ENCODE data around the gene MRPS27.

The MRPS27 gene

DNA sequence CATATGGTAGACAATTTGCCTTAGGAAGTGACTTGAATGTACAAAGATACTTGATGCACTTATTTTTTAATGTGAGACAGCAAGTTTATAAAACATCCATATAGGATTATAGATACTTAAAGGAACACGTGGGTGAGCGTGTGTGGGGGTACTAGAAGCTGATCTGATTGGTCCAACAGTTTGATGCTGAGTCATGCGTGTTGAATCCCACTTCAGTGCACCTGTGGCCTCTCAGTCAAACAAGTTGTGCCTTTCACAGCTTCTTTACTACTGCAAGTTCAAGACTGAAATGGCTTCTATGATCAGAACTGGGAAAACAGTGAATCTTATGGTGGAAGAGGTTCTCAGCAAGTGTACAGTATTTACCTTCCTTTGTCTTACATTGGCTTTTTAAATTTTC, 113.9 kb downstream of the MRPS27 start:
- DNase-seq (ENCODE audit: low read depth): peak; percentile 5
- no peak overlapping the region for H3K4me3 ChIP-seq (ENCODE audit: low read depth, low read length)

DNA sequence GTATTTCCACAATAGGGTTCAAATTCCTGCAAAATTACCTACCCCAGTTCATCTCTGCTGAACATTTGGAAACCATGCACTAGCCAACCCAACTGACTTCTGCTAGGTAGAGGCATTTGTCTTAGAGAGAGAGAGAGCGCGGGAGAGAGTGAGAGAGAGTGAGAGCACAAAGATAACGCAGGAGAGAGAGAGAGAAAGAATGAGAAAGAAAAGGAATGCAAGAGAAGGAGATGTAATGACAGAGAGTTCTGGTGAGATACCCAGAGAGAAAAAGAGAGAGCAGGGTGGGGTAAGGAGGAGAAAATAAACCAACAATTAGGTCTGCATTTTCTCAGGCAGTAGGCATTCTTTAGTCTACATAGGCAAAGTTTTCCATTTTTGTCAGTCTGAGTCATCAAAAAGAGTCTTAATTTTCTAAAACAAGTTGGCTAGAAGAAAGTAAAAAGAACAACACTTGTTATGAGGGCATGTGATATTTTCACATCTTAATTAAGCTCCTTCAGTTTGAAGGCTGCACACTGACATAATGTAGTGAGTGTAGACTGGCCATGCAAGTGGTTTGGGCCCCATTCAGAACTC, 114.5 kb downstream of the MRPS27 start:
- H3K4me3 ChIP-seq (ENCODE audit: low read depth, low read length): no peak overlapping the region
- no peak for DNase-seq (ENCODE audit: low read depth)
- TF ChIP-seq POLR2A (IDR thresholded peaks at IDR 0.05; ENCODE audit: extremely low read depth, insufficient read length) (no peak), MYC (IDR thresholded peaks at IDR 0.05; ENCODE audit: low read depth, low read length) (no peak)
- TF ChIP-seq, protein P1, sequence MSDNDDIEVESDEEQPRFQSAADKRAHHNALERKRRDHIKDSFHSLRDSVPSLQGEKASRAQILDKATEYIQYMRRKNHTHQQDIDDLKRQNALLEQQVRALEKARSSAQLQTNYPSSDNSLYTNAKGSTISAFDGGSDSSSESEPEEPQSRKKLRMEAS (IDR thresholded peaks at IDR 0.05; ENCODE audit: low read depth, low read length): no peak
- TF ChIP-seq, protein P2, sequence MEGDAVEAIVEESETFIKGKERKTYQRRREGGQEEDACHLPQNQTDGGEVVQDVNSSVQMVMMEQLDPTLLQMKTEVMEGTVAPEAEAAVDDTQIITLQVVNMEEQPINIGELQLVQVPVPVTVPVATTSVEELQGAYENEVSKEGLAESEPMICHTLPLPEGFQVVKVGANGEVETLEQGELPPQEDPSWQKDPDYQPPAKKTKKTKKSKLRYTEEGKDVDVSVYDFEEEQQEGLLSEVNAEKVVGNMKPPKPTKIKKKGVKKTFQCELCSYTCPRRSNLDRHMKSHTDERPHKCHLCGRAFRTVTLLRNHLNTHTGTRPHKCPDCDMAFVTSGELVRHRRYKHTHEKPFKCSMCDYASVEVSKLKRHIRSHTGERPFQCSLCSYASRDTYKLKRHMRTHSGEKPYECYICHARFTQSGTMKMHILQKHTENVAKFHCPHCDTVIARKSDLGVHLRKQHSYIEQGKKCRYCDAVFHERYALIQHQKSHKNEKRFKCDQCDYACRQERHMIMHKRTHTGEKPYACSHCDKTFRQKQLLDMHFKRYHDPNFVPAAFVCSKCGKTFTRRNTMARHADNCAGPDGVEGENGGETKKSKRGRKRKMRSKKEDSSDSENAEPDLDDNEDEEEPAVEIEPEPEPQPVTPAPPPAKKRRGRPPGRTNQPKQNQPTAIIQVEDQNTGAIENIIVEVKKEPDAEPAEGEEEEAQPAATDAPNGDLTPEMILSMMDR (IDR thresholded peaks at IDR 0.05; ENCODE audit: low read depth, low read length): no peak

More for the DNA sequence above, 113.9 kb downstream of the MRPS27 start:
- TF ChIP-seq, protein P1 (IDR thresholded peaks at IDR 0.05; ENCODE audit: low read depth, low read length): no peak

DNA sequence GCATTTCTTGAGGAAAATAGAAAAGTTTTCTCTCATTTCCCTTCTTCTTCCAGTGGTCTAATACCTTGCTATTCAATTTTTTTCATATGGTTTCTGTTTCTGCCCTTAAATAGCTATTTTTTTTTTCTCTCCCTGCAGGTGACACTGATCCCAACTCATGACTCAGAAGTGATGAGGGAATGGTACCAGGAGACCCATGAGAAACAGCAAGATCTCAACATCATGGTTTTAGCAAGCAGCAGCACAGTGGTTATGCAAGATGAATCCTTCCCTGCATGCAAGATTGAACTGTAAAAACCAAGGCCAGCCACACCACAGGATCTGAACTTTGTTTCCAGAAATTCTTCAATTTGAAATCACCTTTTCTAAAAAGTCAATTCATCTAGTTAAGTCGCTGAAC, 115.1 kb downstream of the MRPS27 start:
- DNase-seq (ENCODE audit: low read depth): no peak
- no peak for TF ChIP-seq POLR2A (IDR thresholded peaks at IDR 0.05; ENCODE audit: extremely low read depth, insufficient read length)
- TF ChIP-seq, protein P2 (IDR thresholded peaks at IDR 0.05; ENCODE audit: low read depth, low read length): no peak
- TF ChIP-seq, protein P1 (IDR thresholded peaks at IDR 0.05; ENCODE audit: low read depth, low read length): no peak
- no peak for TF ChIP-seq MYC (IDR thresholded peaks at IDR 0.05; ENCODE audit: low read depth, low read length)
- no peak overlapping the region for H3K4me3 ChIP-seq (ENCODE audit: low read depth, low read length)

DNA sequence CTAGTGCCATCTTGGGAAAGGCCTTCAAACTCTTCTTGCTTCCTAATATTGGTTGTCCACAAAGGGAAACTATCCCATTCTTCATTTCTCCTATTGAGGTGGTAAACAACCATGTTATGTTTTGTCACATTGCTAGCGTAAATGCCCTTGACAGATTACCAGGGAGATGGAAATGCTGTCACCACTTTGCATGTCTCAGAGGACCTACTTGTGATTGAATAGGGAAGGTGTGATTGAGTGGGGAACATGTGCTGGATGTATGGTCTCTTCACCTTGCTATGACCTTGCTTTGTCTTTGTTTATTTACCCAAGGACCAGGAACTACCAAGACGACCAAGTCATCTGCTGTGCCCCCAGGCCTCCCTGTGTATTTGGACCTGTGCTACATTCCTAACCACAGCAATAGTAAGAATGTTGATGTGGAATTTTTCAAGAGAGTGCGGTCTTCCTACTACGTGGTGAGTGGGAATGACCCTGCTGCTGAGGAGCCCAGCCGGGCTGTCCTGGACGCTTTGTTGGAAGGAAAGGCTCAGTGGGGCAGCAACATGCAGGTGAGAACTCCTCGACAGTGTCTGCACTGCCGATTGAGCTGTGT, 116.7 kb downstream of the MRPS27 start:
- DNase-seq (ENCODE audit: low read depth): no peak
- no peak overlapping the region for H3K4me3 ChIP-seq (ENCODE audit: low read depth, low read length)
- TF ChIP-seq, protein P1 (IDR thresholded peaks at IDR 0.05; ENCODE audit: low read depth, low read length): no peak
- TF ChIP-seq MYC (IDR thresholded peaks at IDR 0.05; ENCODE audit: low read depth, low read length) (no peak), POLR2A (IDR thresholded peaks at IDR 0.05; ENCODE audit: extremely low read depth, insufficient read length) (no peak)
- TF ChIP-seq, protein P2 (IDR thresholded peaks at IDR 0.05; ENCODE audit: low read depth, low read length): no peak

DNA sequence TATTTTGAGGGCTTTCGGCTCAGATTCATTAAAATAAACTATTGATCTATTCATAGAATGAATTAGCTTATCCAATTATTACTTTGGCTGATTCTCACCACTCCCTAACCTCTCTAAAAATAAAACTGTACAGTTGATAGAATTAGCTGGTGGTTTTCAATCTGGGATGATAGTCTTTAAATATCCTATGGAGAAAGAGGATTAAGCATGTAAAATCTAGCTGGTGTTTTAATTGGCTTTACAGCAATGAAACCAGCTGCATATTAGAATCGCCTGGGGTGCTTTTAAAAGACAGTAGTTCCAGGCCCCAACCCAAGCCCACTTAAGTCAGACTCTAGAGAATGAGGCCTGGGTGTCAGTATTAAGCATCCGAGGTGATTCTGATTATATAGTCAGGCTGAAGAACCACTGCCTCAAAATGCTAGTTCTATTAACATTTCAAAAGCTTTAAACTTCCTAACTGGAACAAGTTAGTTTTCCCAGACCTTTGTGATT, 117.7 kb downstream of the MRPS27 start:
- DNase-seq (ENCODE audit: low read depth): no peak
- no peak overlapping the region for H3K4me3 ChIP-seq (ENCODE audit: low read depth, low read length)
- TF ChIP-seq MYC (IDR thresholded peaks at IDR 0.05; ENCODE audit: low read depth, low read length) (no peak), POLR2A (IDR thresholded peaks at IDR 0.05; ENCODE audit: extremely low read depth, insufficient read length) (no peak)
- TF ChIP-seq, protein P1 (IDR thresholded peaks at IDR 0.05; ENCODE audit: low read depth, low read length): no peak
- TF ChIP-seq, protein P2 (IDR thresholded peaks at IDR 0.05; ENCODE audit: low read depth, low read length): no peak

DNA sequence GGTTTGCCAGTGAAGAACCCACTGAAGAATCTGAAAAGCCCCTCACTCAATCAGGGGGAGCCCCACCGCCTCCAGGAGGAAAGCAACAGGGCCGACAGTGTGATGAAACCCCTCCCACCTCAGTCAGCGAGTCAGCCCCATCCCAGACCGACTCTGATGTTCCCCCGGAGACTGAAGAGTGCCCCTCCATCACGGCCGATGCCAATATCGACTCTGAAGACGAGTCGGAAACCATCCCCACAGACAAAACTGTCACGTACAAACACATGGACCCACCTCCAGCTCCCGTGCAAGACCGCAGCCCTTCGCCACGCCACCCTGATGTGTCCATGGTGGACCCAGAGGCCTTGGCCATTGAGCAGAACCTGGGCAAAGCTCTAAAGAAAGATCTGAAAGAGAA, 120.4 kb downstream of the MRPS27 start:
- TF ChIP-seq POLR2A (IDR thresholded peaks at IDR 0.05; ENCODE audit: extremely low read depth, insufficient read length) (no peak), MYC (IDR thresholded peaks at IDR 0.05; ENCODE audit: low read depth, low read length) (no peak)
- TF ChIP-seq, protein P1 (IDR thresholded peaks at IDR 0.05; ENCODE audit: low read depth, low read length): no peak
- TF ChIP-seq, protein P2 (IDR thresholded peaks at IDR 0.05; ENCODE audit: low read depth, low read length): no peak
- DNase-seq (ENCODE audit: low read depth): no peak
- H3K4me3 ChIP-seq (ENCODE audit: low read depth, low read length): no peak overlapping the region
